RWPE1 (cell line): ENCODE results near the gene ATP1A4.

ENCODE experiments used
- CTCF ChIA-PET: fragments of 350-600 bp; sonication (Branson Sonifier 250); formaldehyde crosslinking; extraction: SDS; loops from one replicate; lab custom pipeline; 2021; lab: Yijun Ruan, JAX
- POLR2A ChIA-PET: fragments of 400-600 bp; formaldehyde crosslinking; extraction: SDS; loops from one replicate; lab custom pipeline; 2020; ENCODE audit warnings: antibody characterized with exemption; ENCODE audit not compliant: low non-redundant PET; lab: Yijun Ruan, JAX
- DNase-seq: peaks from one replicate; pipeline ENCODE4 v3.0.0; 2012; ENCODE audit warnings: low spot score
- H3K27ac ChIP-seq: fragments of 450-650 bp; 2 replicates; pipeline ENCODE4 v1.5.1; 2017
- CTCF ChIP-seq: fragments of 450-650 bp; conservative IDR thresholded peaks from 2 replicates; pipeline ENCODE4 v1.5.1; 2017; ENCODE audit warnings: low read depth, mild to moderate bottlenecking

The ATP1A4 gene

GRCh38 chr1:160158031-160158430 is 6.6 kb downstream of the ATP1A4 start:
- no peak for TF ChIP-seq CTCF
- DNase-seq, result no peak
- CTCF ChIA-PET, result interaction anchor here (0.7 kb wide), 1 partner anchor 10 kb away, joined by 3 read pairs; no protein-coding TSS in a partner anchor
- no peak overlapping the region for H3K27ac ChIP-seq
- POLR2A ChIA-PET, result no interaction called here

DNA sequence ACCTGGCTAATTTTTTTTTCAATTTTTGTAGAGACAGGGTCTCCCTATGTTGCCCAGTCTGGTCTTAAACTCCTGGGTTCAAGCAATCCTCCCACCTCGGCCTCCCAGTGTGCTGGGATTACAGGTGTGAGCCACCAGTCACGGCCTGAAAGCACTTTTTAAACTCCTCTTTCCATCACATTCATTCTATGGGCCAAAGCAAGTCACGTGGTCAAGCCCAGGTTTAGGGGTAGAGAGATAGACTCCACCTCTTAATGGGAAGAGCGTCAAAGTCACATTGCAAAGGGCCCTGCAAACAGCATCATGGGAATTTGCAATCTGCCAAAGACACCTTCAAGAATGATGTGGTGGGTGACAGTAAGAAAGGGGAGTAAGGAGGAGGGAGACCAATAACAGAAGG is 7.1 kb downstream of the ATP1A4 start:
- DNase-seq, result no peak
- CTCF ChIA-PET, result interaction anchor here (0.7 kb wide), 1 partner anchor 11 kb away, joined by 3 read pairs; no protein-coding TSS in a partner anchor
- POLR2A ChIA-PET, result no interaction called here
- no peak for TF ChIP-seq CTCF
- H3K27ac ChIP-seq, result no peak overlapping the region

DNA sequence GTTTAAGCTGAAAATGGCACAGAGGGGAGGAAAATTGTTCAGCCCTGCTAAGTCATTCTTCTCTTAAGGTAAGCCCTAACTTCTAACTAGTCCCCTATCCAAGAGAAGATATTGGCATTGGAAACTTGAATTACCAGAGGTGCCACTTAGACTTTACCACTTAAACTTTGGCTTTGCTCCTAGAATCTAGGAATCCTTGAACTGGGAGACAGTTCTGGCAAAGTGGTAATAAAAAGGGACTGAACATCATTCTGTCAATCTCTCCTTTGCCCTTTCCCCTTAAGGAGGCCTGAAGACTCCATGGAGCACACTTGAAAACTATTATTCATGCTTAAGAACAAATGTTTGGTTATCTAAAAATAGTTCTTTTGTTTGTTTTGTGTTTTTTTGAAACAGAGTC is 8.4 kb downstream of the ATP1A4 start:
- ChIA-PET POLR2A (no interaction called here), CTCF (no interaction called here)
- no peak for DNase-seq
- no peak for TF ChIP-seq CTCF
- no peak overlapping the region for H3K27ac ChIP-seq

- no peak for TF ChIP-seq CTCF
- ChIA-PET POLR2A (no interaction called here), CTCF (interaction anchor here (0.8 to 1.5 kb wide), 2 partner anchors 9 to 31 kb away, joined by 3 to 4 read pairs; no protein-coding TSS in a partner anchor)
- DNase-seq, result no peak
- no peak overlapping the region for H3K27ac ChIP-seq
Observed at GRCh38 chr1:160161965-160162705, 10.7 kb downstream of the ATP1A4 start.

DNA sequence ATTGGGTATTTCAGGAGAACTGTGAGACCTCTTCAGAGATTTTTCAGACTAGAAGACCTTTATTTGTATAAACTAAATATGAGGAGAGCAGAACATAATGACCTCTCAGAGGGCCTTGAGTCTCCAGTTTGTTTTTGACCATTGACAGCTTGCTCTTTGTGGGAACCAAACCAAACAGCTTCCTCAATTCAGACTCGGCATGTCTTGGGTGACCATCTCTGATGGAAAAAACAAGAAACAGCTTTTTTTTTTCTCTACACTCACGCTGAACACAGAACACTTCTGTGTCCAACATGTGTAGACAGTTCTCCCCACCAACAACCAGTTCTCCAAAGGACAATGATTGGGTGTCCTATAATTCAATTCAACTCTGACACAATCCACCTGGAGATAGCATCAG is 11.5 kb downstream of the ATP1A4 start:
- no peak for DNase-seq
- no peak for TF ChIP-seq CTCF
- H3K27ac ChIP-seq, result no peak overlapping the region
- ChIA-PET POLR2A (no interaction called here), CTCF (no interaction called here)

- CTCF ChIA-PET, result no interaction called here
- DNase-seq, result no peak
- TF ChIP-seq CTCF, result no peak
- POLR2A ChIA-PET, result no interaction called here
- no peak overlapping the region for H3K27ac ChIP-seq
Observed at GRCh38 chr1:160163615-160164014, 12.2 kb downstream of the ATP1A4 start.
